Glutamatergic neuron (in vitro differentiated cells): ENCODE measurements around the gene VPS13C. TPM values are rescaled to one million over a fixed set of nuclear protein-coding genes. Genes with fewer than 3 reads are reported as not detected.
"Not testable (repeated sequence)": the region's sequence is repeated elsewhere in the genome, so short reads cannot be mapped to it uniquely, and the experiment has no call there.

Experiments used
- DNase-seq: peaks from one replicate; pipeline ENCODE4 v3.0.0; 2022
- H3K27ac Mint-ChIP-seq: one replicate; pipeline ENCODE4 v1.8.0; 2020; ENCODE audit warnings: mild to moderate bottlenecking, mixed read lengths, inconsistent platforms; ENCODE audit not compliant: unreplicated experiment
- H3K27me3 Mint-ChIP-seq: one replicate; pipeline ENCODE4 v1.8.0; 2020; ENCODE audit warnings: mild to moderate bottlenecking, moderate library complexity, mixed read lengths, inconsistent platforms; ENCODE audit not compliant: unreplicated experiment
- H3K36me3 Mint-ChIP-seq: one replicate; pipeline ENCODE4 v1.8.0; 2020; ENCODE audit warnings: mild to moderate bottlenecking, mixed read lengths, inconsistent platforms; ENCODE audit not compliant: unreplicated experiment
- H3K4me1 Mint-ChIP-seq: one replicate; pipeline ENCODE4 v1.8.0; 2020; ENCODE audit warnings: mild to moderate bottlenecking, low read depth, mixed read lengths, inconsistent platforms; ENCODE audit not compliant: unreplicated experiment
- H3K4me3 Mint-ChIP-seq: one replicate; pipeline ENCODE4 v1.8.0; 2020; ENCODE audit warnings: mild to moderate bottlenecking, mixed read lengths, inconsistent platforms; ENCODE audit not compliant: unreplicated experiment
- H3K9me3 Mint-ChIP-seq: one replicate; pipeline ENCODE4 v1.8.0; 2020; ENCODE audit warnings: mild to moderate bottlenecking, moderate library complexity, mixed read lengths, inconsistent platforms; ENCODE audit not compliant: unreplicated experiment
- total RNA-seq: library from RNA; stranded (reverse); fragmentation: NEBNext Ultra II Directional; extraction: Animal tissue kit (Norgen Biotek cat#: 25700); gene quantifications from one replicate; pipeline ENCODE4 v1.2.1, GENCODE V29; 2021; ENCODE audit not compliant: unreplicated experiment
- TF ChIP-seq, protein P1 (sequence below): fragments of 200-600 bp; sonication (generic); IDR thresholded peaks from one replicate; pipeline ENCODE4 v1.5.0; 2021; ENCODE audit not compliant: partially characterized antibody, unreplicated experiment

Gene VPS13C
- total RNA-seq, 1 donor from 2014 or later = 93.8 TPM

DNA sequence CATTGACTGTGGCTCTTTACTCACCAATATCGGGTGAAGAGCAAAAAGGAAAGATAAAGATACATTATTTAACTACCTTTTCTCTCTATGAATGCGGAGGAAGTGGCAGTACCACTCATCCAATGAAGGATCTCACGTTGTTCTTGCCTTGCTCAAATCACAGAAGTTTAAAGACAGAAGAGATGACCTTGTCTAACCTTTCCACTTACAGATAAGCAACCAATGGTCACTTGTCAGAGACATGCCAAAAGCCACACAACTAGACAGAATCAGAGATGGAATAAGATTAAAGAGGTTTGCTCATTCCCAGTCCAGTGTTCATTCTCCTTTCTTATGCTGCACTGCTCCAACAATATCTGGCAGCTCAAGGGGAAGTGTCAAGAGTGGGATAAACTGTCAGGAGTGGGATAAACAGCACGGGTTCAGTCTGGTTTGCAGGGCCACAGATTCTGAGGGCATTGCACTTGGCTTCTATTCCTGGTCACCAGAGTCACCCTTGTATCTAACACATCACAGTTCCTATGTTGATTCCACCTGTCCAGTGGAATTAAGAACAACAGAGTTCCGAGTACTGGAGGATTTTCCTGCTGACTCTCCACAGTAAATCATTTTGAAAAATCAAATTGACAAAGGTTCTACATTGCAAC lies 6.7 kb downstream of the VPS13C start:
- Mint-ChIP-seq H3K4me3 (no peak overlapping the region), H3K36me3 (no peaks in the 10 kb centered on the region), H3K4me1 (peaks cover 4% of the 10 kb centered on the region), H3K9me3 (no peaks in the 10 kb centered on the region), H3K27me3 (peaks cover 2% of the 10 kb centered on the region), H3K27ac (no peak overlapping the region)
- TF ChIP-seq, protein P1, sequence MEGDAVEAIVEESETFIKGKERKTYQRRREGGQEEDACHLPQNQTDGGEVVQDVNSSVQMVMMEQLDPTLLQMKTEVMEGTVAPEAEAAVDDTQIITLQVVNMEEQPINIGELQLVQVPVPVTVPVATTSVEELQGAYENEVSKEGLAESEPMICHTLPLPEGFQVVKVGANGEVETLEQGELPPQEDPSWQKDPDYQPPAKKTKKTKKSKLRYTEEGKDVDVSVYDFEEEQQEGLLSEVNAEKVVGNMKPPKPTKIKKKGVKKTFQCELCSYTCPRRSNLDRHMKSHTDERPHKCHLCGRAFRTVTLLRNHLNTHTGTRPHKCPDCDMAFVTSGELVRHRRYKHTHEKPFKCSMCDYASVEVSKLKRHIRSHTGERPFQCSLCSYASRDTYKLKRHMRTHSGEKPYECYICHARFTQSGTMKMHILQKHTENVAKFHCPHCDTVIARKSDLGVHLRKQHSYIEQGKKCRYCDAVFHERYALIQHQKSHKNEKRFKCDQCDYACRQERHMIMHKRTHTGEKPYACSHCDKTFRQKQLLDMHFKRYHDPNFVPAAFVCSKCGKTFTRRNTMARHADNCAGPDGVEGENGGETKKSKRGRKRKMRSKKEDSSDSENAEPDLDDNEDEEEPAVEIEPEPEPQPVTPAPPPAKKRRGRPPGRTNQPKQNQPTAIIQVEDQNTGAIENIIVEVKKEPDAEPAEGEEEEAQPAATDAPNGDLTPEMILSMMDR = no peak
- DNase-seq = no peak

DNA sequence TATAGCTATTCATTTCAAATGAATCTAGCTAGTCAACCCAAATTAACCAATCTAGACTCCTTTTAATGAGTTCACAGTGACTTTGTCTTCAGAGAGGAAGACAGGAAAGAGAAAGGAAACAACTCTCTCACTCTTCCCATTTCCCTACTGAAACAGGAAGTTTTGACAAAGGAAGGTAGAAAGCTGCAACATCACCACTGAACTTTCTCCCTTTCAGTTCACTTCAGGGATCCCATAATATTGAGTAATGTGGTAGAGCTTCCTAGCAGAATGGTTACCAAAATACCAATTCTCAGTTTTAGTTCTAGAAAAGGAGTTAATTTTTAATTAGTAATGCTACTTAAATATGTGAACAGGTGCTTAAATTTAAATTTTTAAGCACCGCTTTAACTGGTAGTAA lies 7.5 kb downstream of the VPS13C start:
- TF ChIP-seq, protein P1 = no peak
- Mint-ChIP-seq H3K27ac (no peak overlapping the region), H3K36me3 (no peaks in the 10 kb centered on the region), H3K27me3 (peaks cover 2% of the 10 kb centered on the region), H3K4me3 (no peak overlapping the region), H3K4me1 (peaks cover 4% of the 10 kb centered on the region), H3K9me3 (no peaks in the 10 kb centered on the region)
- DNase-seq = no peak

DNA sequence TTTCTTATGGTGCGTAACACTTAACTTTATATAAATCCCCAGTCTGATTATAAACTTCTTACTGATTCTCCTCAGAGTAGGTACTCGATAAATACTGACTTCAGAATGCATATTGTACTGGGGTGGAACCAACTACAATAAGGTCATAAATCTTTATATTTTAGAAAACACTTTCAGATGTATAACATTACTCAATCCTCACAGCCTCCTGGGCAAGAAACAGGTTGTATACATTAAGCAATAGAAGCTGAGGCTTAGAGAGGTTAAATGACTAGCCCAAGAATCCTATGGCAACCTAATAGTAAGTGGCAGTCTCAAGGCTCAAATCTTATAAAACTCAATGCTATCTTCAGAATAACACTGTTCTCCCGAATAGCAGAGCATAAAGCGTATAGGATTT lies 9.1 kb downstream of the VPS13C start:
- TF ChIP-seq, protein P1 = no peak
- no peaks in the 10 kb centered on the region for H3K27me3 Mint-ChIP-seq
- no peak overlapping the region for H3K27ac Mint-ChIP-seq
- no peak overlapping the region for H3K4me3 Mint-ChIP-seq
- H3K36me3 Mint-ChIP-seq = no peaks in the 10 kb centered on the region
- DNase-seq = no peak
- peaks cover 2% of the 10 kb centered on the region for H3K4me1 Mint-ChIP-seq
- no peaks in the 10 kb centered on the region for H3K9me3 Mint-ChIP-seq

DNA sequence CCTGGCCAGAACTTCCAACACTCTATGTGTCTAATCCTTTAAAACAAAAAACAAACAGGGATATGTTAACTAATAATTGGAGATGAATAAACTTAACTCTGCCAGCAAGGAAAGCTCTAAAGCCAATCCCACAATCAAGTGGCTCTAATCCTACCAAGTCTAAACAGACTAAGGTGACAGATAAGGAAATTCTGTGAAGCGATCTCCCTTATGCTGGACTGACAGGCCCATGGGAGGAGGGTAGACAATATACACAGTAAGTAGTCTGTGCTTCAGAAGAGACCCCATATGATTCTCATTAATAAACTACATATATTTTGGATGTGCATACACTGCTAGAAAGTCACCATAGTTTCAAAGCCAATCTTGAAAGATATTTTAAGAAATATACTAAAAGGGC lies 10.1 kb downstream of the VPS13C start:
- Mint-ChIP-seq H3K4me3 (no peak overlapping the region), H3K9me3 (no peaks in the 10 kb centered on the region), H3K4me1 (peaks cover 2% of the 10 kb centered on the region), H3K27me3 (no peaks in the 10 kb centered on the region), H3K36me3 (no peaks in the 10 kb centered on the region), H3K27ac (no peak overlapping the region)
- no peak for DNase-seq
- TF ChIP-seq, protein P1 = no peak

DNA sequence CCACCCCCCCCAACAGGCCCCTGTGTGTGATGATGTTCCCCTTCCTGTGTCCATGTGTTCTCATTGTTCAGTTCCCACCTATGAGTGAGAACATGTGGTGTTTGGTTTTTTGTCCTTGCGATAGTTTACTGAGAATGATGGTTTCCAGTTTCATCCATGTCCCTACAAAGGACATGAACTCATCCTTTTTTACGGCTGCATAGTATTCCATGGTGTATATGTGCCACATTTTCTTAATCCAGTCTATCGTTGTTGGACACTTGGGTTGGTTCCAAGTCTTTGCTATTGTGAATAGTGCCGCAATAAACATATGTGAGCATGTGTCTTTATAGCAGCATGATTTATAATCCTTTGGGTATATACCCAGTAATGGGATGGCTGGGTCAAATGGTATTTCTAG lies 12.0 kb downstream of the VPS13C start:
- H3K4me1 Mint-ChIP-seq, H3K27me3 Mint-ChIP-seq, H3K4me3 Mint-ChIP-seq, H3K9me3 Mint-ChIP-seq, H3K27ac Mint-ChIP-seq, H3K36me3 Mint-ChIP-seq, DNase-seq: not testable (repeated sequence)
